Measurements from ENCODE around the gene LENG9. TPM values are rescaled to one million over a fixed set of nuclear protein-coding genes. Genes with fewer than 3 reads are reported as not detected.
A peak's percentile ranks its signal among the peaks of the same experiment; 100 is the strongest.

LENG9 gene
- total and polyA plus RNA-seq, 7 donors: 1.7 to 3.9 (median 3.3) TPM

GRCh38 chr19:54465426-54466109 is 2.0 kb upstream of the LENG9 start:
- TF ChIP-seq, protein P1, sequence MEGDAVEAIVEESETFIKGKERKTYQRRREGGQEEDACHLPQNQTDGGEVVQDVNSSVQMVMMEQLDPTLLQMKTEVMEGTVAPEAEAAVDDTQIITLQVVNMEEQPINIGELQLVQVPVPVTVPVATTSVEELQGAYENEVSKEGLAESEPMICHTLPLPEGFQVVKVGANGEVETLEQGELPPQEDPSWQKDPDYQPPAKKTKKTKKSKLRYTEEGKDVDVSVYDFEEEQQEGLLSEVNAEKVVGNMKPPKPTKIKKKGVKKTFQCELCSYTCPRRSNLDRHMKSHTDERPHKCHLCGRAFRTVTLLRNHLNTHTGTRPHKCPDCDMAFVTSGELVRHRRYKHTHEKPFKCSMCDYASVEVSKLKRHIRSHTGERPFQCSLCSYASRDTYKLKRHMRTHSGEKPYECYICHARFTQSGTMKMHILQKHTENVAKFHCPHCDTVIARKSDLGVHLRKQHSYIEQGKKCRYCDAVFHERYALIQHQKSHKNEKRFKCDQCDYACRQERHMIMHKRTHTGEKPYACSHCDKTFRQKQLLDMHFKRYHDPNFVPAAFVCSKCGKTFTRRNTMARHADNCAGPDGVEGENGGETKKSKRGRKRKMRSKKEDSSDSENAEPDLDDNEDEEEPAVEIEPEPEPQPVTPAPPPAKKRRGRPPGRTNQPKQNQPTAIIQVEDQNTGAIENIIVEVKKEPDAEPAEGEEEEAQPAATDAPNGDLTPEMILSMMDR (IDR thresholded peaks at IDR 0.05): no peak
- Histone ChIP-seq H3K27me3 (ENCODE audit: insufficient read depth in 3 of 3, low read length in 2 of 3) (peaks cover 0 to 18% (median 0%) of the 10 kb centered on the region in 3 donors), H3K4me1 (peaks cover 9% of the 10 kb centered on the region), H3K9me3 (no peaks in the 10 kb centered on the region), H3K27ac (no peak overlapping the region), H3K36me3 (ENCODE audit: insufficient read depth in 1 of 2, low read depth in 1 of 2) (peaks cover 0 to 18% of the 10 kb centered on the region in 2 donors), H3K4me3 (no peak overlapping the region)
- intact Hi-C loops (cut with DNase I): loop anchor here in 1 of 2 donors (10.0 kb wide), 1 partner anchor 481 kb away; no protein-coding TSS in a partner anchor
- DNase-seq: peak; percentile 19 to 59
- 60 to 63% (median 61%) methylated on average over 49 of the region's 49 CpGs for whole genome bisulfite sequencing, 3 donors
- ATAC-seq: no peak

DNA sequence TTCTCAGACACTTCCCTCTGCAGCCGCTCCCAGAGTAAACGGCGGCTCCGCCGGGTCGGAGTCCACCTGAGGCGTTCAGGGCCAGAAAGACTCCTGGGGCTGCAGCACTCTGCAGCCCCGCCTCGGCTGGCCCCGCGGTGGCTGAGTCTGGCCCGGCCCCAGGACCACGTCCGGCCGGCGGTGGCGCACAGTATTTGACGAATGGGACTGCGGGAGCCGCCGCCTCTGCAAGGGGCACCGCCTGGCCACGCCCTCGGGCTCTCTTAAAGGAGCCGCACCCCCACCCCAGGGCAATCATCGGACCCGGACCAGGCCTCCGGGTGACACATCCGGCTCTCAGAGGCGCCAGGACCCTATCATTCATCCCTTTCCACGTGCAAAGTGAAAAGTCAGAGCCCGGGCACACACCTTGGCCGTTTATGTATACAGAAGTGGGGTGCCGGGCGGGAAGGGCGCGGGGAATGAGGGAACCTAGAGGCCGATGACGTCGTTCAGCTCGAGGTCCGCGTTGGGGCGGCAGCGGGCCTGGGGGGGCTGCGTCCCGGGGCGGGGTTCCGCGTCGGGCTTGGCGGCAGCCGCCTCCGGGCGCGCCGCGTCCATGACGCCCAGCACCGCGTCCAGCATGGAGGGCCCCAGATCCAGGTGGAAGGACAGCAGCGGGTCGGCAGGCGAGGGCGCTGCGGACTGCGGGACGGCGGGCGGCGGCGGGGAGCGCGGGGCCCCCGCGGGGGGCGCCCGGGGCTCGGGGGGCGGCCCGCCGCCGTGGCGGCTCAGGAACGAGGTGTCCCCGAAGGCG is 1.2 kb upstream of the LENG9 start:
- Histone ChIP-seq H3K36me3 (ENCODE audit: insufficient read depth in 1 of 2, low read depth in 1 of 2) (peaks cover 0 to 25% of the 10 kb centered on the region in 2 donors), H3K4me3 (peak overlapping the region; percentile 78), H3K4me1 (peaks cover 9% of the 10 kb centered on the region), H3K27ac (peak overlapping the region; percentile 91), H3K27me3 (ENCODE audit: insufficient read depth in 3 of 3, low read length in 2 of 3) (peaks cover 0 to 13% (median 0%) of the 10 kb centered on the region in 3 donors), H3K9me3 (no peaks in the 10 kb centered on the region)
- peak; percentile 77 to 87 (median 80) for ATAC-seq
- TF ChIP-seq, protein P1 (IDR thresholded peaks at IDR 0.05): no peak
- WGBS, 3 donors: 7 to 16% (median 10%) methylated on average over 46 to 87 of the region's 87 CpGs
- intact Hi-C loops (cut with DNase I): loop anchor here in 1 of 2 donors (10.0 kb wide), 1 partner anchor 480 kb away; no protein-coding TSS in a partner anchor
- DNase-seq: peak; percentile 92 to 94

- Histone ChIP-seq H3K36me3 (ENCODE audit: insufficient read depth in 1 of 2, low read depth in 1 of 2) (peaks cover 0 to 32% of the 10 kb centered on the region in 2 donors), H3K27ac (peak overlapping the region; percentile 91), H3K4me1 (peaks cover 9% of the 10 kb centered on the region), H3K9me3 (no peaks in the 10 kb centered on the region), H3K27me3 (ENCODE audit: insufficient read depth in 3 of 3, low read length in 2 of 3) (peaks cover 0 to 6% (median 0%) of the 10 kb centered on the region in 3 donors), H3K4me3 (peak overlapping the region; percentile 78)
- DNase-seq (peak; percentile 82 to 86), ATAC-seq (peak; percentile 50 to 67 (median 61))
- 1 to 2% (median 1%) methylated on average over 26 of the region's 26 CpGs for WGBS, 3 donors
- TF ChIP-seq, protein P1 (IDR thresholded peaks at IDR 0.05): no peak
- intact Hi-C loops (cut with DNase I): loop anchor here in 1 of 2 donors (10.0 kb wide), 1 partner anchor 479 kb away; no protein-coding TSS in a partner anchor
These were observed 559 bp upstream of the LENG9 start for GRCh38 chr19:54464044-54464629.

- peak; percentile 17 to 35 (median 24) for ATAC-seq
- Histone ChIP-seq H3K4me1 (peaks cover 9% of the 10 kb centered on the region), H3K27me3 (ENCODE audit: insufficient read depth in 3 of 3, low read length in 2 of 3) (peaks cover 0 to 2% (median 0%) of the 10 kb centered on the region in 3 donors), H3K4me3 (peak overlapping the region; percentile 78), H3K36me3 (ENCODE audit: insufficient read depth in 1 of 2, low read depth in 1 of 2) (peaks cover 4 to 44% of the 10 kb centered on the region in 2 donors), H3K27ac (peak overlapping the region; percentile 91), H3K9me3 (no peaks in the 10 kb centered on the region)
- TF ChIP-seq, protein P1 (IDR thresholded peaks at IDR 0.05): no peak
- 4 to 5% (median 5%) methylated on average over 59 to 91 of the region's 91 CpGs for WGBS, 3 donors
- intact Hi-C loops (cut with DNase I): loop anchor here in 1 of 2 donors (1.0 to 10.0 kb wide), 2 partner anchors 14 to 478 kb away; partner anchors contain the start of gene LENG8
- peak; percentile 82 for DNase-seq
These were observed 685 bp downstream of the LENG9 start for GRCh38 chr19:54462655-54463530.

All from psoas muscle (tissue), 8 donors.